ENCODE measurements around the gene IFT27. TPM values are rescaled to one million over a fixed set of nuclear protein-coding genes. Genes with fewer than 3 reads are reported as not detected.
"Not testable (repeated sequence)": the region's sequence is repeated elsewhere in the genome, so short reads cannot be mapped to it uniquely, and the experiment has no call there.

IFT27 gene
- total RNA-seq, 1 experiment from 2014 or later, result 23.2 TPM

- CTCF ChIA-PET, result no interaction called here
- no peaks in the 10 kb centered on the region for H4K20me1 ChIP-seq (ENCODE audit: insufficient read depth)
Measured at GRCh38 chr22:36731916-36732315, 44.0 kb downstream of the IFT27 start.

GRCh38 chr22:36731321-36731720, 44.6 kb downstream of the IFT27 start:
- H3K9me3 ChIP-seq (ENCODE audit: control insufficient read depth in 1 of 2, insufficient read depth in 1 of 2, low read depth in 1 of 2, low read length in 2 of 2); H3K4me3 ChIP-seq (replicated peaks in 1 of 2; ENCODE audit: low read depth in 1 of 2, low read length in 2 of 2); RAD21 ChIA-PET (ENCODE audit: low non-redundant PET in 1 of 2, low total read pairs in 2 of 2, uncharacterized antibody in 2 of 2, unreplicated experiment in 2 of 2); H4K20me1 ChIP-seq (ENCODE audit: insufficient read depth); H3K9ac ChIP-seq (ENCODE audit: low read length); intact Hi-C loops (cut with micrococcal nuclease); H3K4me1 ChIP-seq (ENCODE audit: control insufficient read depth in 1 of 2, insufficient read depth in 2 of 2, low read length in 2 of 2); BruUV-seq (replicated peaks); H3K4me2 ChIP-seq (ENCODE audit: low read length); ATAC-seq; DNase-seq (ENCODE audit: low read depth, low spot score); POLR2A ChIA-PET; H3K36me3 ChIP-seq (ENCODE audit: control insufficient read depth in 1 of 2, insufficient read depth in 2 of 2, low read length in 2 of 2); H3K9me2 ChIP-seq (ENCODE audit: insufficient read depth); H3K79me2 ChIP-seq (ENCODE audit: insufficient read depth, low read length); H3K27ac ChIP-seq (ENCODE audit: low read depth, low read length); CTCF ChIA-PET; H2AFZ ChIP-seq (ENCODE audit: low read depth, low read length, poor library complexity, severe bottlenecking): not testable (repeated sequence)
- H3K27me3 ChIP-seq (ENCODE audit: insufficient read depth, low read length), result peaks cover 50% of the 10 kb centered on the region

More at GRCh38 chr22:36731916-36732315, 44.0 kb downstream of the IFT27 start:
- Histone ChIP-seq H3K9me2 (ENCODE audit: insufficient read depth) (no peaks in the 10 kb centered on the region), H3K27me3 (ENCODE audit: insufficient read depth, low read length) (peaks cover 49% of the 10 kb centered on the region), H3K79me2 (ENCODE audit: insufficient read depth, low read length) (no peaks in the 10 kb centered on the region), H3K9ac (ENCODE audit: low read length) (no peak overlapping the region), H3K4me1 (ENCODE audit: control insufficient read depth in 1 of 2, insufficient read depth in 2 of 2, low read length in 2 of 2) (no peaks in the 10 kb centered on the region), H2AFZ (ENCODE audit: low read depth, low read length, poor library complexity, severe bottlenecking) (no peak overlapping the region), H3K4me2 (ENCODE audit: low read length) (no peak overlapping the region), H3K9me3 (ENCODE audit: control insufficient read depth in 1 of 2, insufficient read depth in 1 of 2, low read depth in 1 of 2, low read length in 2 of 2) (peaks cover 0 to 3% of the 10 kb centered on the region in 2 experiments; a peak in 1 of 4 replicates), H3K27ac (ENCODE audit: low read depth, low read length) (no peak overlapping the region), H3K4me3 (replicated peaks in 1 of 2; ENCODE audit: low read depth in 1 of 2, low read length in 2 of 2) (no peak overlapping the region), H3K36me3 (ENCODE audit: control insufficient read depth in 1 of 2, insufficient read depth in 2 of 2, low read length in 2 of 2) (no peaks in the 10 kb centered on the region)
- DNase-seq (ENCODE audit: low read depth, low spot score) (no peak), ATAC-seq (no peak)
- ChIA-PET POLR2A (no interaction called here), RAD21 (ENCODE audit: low non-redundant PET in 1 of 2, low total read pairs in 2 of 2, uncharacterized antibody in 2 of 2, unreplicated experiment in 2 of 2) (no interaction called here)
- no TSS peak for BruUV-seq (replicated peaks)
- intact Hi-C loops (cut with micrococcal nuclease), result no loop called here
- no peak for TF ChIP-seq SP1 (IDR thresholded peaks at IDR 0.05; ENCODE audit: low read depth)
- TF ChIP-seq ELF1 (IDR thresholded peaks at IDR 0.05; ENCODE audit: borderline replicate concordance, low read depth), result no peak
- no peak for TF ChIP-seq MAX (IDR thresholded peaks at IDR 0.05)
- no peak for TF ChIP-seq ZNF274 (IDR thresholded peaks at IDR 0.05; ENCODE audit: low read depth, low read length)
- no peak for TF ChIP-seq JUND (IDR thresholded peaks at IDR 0.05)
- TF ChIP-seq RAD21 (IDR thresholded peaks at IDR 0.05; ENCODE audit: low read depth), result no peak
- TF ChIP-seq YY1 (IDR thresholded peaks at IDR 0.05; ENCODE audit: extremely low read depth, insufficient replicate concordance, low read depth, low read length), result no peak
- TF ChIP-seq CTCF (IDR thresholded peaks at IDR 0.05 in 2 of 3, conservative IDR thresholded peaks at IDR 0.05 in 1 of 3; ENCODE audit: borderline replicate concordance in 1 of 3, insufficient read depth in 1 of 3, low read depth in 2 of 3, low read length in 2 of 3), result no peak

All from HCT116 (cell line).